WERI-Rb-1 (cell line): ENCODE measurements around the gene HUNK.
A peak's percentile ranks its signal among the peaks of the same experiment; 100 is the strongest.

Source experiments
- DNase-seq: peaks from one replicate; pipeline ENCODE4 v3.0.0-alpha.2; 2020
- H3K27ac ChIP-seq: fragments of 250-450 bp; sonication (Bioruptor Pico); 2 replicates; pipeline ENCODE4 v1.5.1; 2020; ENCODE audit warnings: mild to moderate bottlenecking, moderate library complexity
- H3K27me3 ChIP-seq: fragments of 250-450 bp; sonication (Bioruptor Pico); 2 replicates; pipeline ENCODE4 v1.5.1; 2021; ENCODE audit warnings: mild to moderate bottlenecking, low read depth, moderate library complexity; ENCODE audit not compliant: insufficient read depth, severe bottlenecking
- H3K36me3 ChIP-seq: fragments of 250-450 bp; sonication (Bioruptor Pico); 2 replicates; pipeline ENCODE4 v1.5.1; 2020; ENCODE audit warnings: mild to moderate bottlenecking, moderate library complexity
- H3K4me3 ChIP-seq: 2 replicates; pipeline ENCODE4 v1.5.1; 2011; ENCODE audit warnings: low read depth, mild to moderate bottlenecking, control low read depth, low read length
- H3K9me3 ChIP-seq: fragments of 250-450 bp; sonication (Bioruptor Pico); 2 replicates; pipeline ENCODE4 v1.5.1; 2021; ENCODE audit warnings: mild to moderate bottlenecking, moderate library complexity; ENCODE audit not compliant: severe bottlenecking
- TF ChIP-seq, protein P1 (sequence below): IDR thresholded peaks from 2 replicates; pipeline ENCODE4 v1.5.1; 2011; ENCODE audit warnings: low read depth, mild to moderate bottlenecking, control low read depth, inconsistent platforms, low read length

Gene HUNK

DNA sequence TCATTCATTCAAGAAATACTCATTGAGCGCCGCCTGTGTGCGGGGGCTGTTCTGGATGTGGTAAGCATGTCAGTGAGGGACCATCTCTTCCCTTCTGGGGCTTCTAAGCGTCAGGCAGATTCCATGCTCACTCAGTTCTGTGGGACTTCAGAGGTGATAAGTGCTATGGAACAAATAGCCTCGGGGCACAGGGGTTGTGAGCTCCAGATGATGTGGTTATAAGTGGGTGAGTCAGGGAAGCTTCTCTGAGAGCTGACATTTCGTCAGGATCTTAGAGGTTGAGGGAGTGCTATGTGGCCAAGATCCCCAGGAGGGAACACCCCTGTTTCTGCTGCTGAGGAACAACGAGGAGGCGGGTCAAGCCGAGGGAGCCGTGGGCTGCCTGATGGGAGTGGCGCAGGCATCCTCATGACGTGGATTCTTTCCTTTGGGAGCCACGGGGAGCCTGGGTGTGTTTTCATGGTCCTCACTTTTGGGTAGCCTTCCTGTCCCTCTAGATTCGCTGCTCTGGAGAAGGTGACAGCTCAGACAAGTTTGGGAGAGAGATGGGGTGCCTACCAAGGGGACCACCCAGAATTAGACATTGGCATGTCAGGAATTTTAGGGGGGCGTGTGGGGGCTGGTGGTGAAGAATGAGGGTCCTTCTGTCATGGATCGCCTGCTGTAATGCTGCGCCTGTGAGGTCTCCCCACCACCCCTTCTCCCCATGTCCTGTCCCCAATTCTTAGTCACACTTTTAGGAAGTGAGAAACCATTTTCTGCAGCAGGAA lies 38.5 kb downstream of the HUNK start:
- TF ChIP-seq, protein P1, sequence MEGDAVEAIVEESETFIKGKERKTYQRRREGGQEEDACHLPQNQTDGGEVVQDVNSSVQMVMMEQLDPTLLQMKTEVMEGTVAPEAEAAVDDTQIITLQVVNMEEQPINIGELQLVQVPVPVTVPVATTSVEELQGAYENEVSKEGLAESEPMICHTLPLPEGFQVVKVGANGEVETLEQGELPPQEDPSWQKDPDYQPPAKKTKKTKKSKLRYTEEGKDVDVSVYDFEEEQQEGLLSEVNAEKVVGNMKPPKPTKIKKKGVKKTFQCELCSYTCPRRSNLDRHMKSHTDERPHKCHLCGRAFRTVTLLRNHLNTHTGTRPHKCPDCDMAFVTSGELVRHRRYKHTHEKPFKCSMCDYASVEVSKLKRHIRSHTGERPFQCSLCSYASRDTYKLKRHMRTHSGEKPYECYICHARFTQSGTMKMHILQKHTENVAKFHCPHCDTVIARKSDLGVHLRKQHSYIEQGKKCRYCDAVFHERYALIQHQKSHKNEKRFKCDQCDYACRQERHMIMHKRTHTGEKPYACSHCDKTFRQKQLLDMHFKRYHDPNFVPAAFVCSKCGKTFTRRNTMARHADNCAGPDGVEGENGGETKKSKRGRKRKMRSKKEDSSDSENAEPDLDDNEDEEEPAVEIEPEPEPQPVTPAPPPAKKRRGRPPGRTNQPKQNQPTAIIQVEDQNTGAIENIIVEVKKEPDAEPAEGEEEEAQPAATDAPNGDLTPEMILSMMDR, result no peak
- Histone ChIP-seq H3K27me3 (no peaks in the 10 kb centered on the region), H3K4me3 (no peak overlapping the region), H3K27ac (no peak overlapping the region), H3K36me3 (no peaks in the 10 kb centered on the region), H3K9me3 (no peaks in the 10 kb centered on the region)
- DNase-seq, result no peak

DNA sequence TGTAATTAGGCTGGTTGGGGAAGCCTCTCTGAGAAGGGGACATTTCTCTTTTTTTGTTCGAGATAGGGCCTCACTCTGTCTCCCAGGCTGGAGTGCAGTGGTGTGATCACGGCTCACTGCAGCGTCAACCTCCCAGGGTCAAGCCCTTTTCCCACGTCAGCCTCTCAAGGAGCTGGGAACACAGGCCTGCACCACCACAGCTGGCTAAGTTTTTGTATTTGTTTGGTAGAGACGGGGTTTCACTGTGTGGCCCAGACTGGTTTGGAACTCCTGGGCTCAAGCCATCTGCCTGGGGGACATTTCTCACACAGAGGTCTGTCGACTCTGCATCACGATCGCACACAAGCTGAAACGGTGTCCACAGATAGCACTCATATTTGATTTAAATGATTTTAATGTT lies 39.7 kb downstream of the HUNK start:
- DNase-seq, result no peak
- TF ChIP-seq, protein P1, result no peak
- Histone ChIP-seq H3K27ac (no peak overlapping the region), H3K9me3 (no peaks in the 10 kb centered on the region), H3K4me3 (no peak overlapping the region), H3K36me3 (no peaks in the 10 kb centered on the region), H3K27me3 (no peaks in the 10 kb centered on the region)

DNA sequence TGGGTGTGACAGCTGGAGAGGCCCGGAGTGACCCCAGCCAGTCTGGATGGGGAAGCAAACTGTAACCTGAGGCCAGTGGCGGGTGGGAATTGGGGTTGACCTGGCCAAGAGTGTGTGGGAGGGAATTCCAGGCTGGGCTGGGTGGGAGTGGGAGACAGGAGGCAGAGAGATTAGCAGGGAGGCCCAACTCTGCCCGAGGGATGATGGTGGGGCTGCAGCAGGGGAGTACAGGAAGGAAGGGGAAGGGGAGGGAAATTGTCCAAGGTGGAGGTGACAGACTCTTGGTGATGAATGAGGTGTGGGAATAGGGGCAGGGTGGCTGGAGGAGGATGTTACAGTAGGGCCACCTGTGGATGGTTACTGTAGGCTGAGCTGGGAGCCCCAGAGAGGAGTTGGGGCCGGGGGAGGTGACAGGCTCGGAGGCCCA lies 40.4 kb downstream of the HUNK start:
- H3K27ac ChIP-seq, result no peak overlapping the region
- DNase-seq, result peak; percentile 90
- H3K36me3 ChIP-seq, result no peaks in the 10 kb centered on the region
- TF ChIP-seq, protein P1, result no peak
- no peaks in the 10 kb centered on the region for H3K9me3 ChIP-seq
- no peak overlapping the region for H3K4me3 ChIP-seq
- H3K27me3 ChIP-seq, result no peaks in the 10 kb centered on the region

DNA sequence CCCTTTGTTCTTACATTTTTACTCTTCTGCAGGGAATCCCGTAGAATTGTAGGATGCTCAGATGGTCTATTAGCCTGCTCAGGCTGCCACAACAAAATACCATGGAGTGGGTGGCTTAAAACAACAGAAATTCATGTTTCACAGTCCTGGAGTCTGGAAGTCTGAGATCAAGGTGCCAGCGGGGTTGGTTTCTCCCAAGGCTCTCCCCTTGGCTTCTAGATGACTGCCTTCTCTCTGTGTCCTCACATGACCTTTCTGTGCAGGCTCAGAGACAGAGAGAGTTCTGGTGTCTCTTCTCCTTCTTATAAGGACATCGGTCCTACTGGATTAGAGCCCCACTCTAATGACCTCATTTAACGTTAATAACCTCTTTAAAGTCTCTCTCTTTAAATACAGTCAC lies 41.7 kb downstream of the HUNK start:
- TF ChIP-seq, protein P1, result no peak
- Histone ChIP-seq H3K27ac (no peak overlapping the region), H3K27me3 (no peaks in the 10 kb centered on the region), H3K36me3 (no peaks in the 10 kb centered on the region), H3K4me3 (no peak overlapping the region), H3K9me3 (no peaks in the 10 kb centered on the region)
- peak; percentile 61 for DNase-seq

DNA sequence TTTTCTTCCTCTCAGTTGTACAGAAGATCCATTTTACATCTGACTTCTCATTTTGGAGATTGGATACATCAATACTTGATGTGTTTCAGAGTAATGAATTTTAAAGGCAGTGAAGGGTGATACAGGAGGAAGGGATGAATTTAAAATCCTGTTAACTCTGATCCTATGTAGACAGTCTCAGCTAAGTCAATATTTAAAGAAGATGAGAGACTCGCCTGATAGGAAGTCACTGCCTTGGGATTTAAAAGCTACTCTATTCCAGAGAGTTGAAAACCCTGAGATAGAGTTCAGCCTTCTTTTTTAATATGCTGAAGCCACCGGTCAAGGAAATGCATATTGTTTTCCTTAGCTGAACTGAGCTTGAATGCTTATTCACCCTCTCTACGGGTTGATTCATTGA lies 42.7 kb downstream of the HUNK start:
- Histone ChIP-seq H3K36me3 (no peaks in the 10 kb centered on the region), H3K27ac (no peak overlapping the region), H3K27me3 (no peaks in the 10 kb centered on the region), H3K4me3 (no peak overlapping the region), H3K9me3 (no peaks in the 10 kb centered on the region)
- DNase-seq, result no peak
- TF ChIP-seq, protein P1, result no peak

DNA sequence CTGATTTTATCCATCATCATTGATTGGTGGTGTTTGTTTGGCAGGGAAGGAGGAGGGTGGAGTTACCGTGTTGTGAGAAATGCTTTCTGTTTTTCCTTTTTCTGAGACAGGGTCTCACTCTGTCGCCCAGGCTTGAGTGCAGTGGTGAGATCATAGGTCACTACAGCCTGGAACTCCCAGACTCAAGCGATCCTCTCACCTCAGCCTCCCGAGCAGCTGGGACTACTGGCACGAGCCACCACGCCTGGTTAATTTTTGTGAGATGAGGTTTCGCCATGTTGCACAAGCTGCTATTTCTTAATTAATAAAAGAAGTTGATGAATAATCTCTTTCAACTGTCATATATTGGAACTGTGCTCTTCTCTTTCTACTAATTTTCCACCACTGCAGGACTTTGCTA lies 44.3 kb downstream of the HUNK start:
- TF ChIP-seq, protein P1, result no peak
- Histone ChIP-seq H3K9me3 (no peaks in the 10 kb centered on the region), H3K4me3 (no peak overlapping the region), H3K36me3 (no peaks in the 10 kb centered on the region), H3K27me3 (no peaks in the 10 kb centered on the region), H3K27ac (no peak overlapping the region)
- DNase-seq, result no peak
